ENCODE results near the gene TMTC1.

DNA sequence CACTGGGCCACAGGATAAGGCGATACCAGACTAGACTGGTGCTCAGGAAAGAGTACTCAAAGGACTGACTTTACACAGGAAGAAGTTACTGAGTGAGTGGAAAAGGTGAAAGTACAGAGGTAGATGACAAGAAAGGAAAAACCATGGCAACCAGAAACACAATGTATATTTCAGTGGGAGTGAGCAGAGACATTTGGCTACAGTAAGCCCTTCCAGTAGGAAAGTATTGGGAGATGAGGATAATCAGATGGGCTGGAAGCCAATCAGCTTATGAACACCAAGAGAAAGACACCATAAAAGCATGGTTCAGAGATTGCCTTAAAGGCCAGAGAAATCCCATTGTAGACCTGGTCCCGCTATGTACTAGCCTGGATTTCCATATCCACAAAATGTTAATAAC lies 51.6 kb downstream of the TMTC1 start:
- TF ChIP-seq EZH2 (IDR thresholded peaks at IDR 0.05; ENCODE audit: low read depth): no peak
- TF ChIP-seq, protein P1, sequence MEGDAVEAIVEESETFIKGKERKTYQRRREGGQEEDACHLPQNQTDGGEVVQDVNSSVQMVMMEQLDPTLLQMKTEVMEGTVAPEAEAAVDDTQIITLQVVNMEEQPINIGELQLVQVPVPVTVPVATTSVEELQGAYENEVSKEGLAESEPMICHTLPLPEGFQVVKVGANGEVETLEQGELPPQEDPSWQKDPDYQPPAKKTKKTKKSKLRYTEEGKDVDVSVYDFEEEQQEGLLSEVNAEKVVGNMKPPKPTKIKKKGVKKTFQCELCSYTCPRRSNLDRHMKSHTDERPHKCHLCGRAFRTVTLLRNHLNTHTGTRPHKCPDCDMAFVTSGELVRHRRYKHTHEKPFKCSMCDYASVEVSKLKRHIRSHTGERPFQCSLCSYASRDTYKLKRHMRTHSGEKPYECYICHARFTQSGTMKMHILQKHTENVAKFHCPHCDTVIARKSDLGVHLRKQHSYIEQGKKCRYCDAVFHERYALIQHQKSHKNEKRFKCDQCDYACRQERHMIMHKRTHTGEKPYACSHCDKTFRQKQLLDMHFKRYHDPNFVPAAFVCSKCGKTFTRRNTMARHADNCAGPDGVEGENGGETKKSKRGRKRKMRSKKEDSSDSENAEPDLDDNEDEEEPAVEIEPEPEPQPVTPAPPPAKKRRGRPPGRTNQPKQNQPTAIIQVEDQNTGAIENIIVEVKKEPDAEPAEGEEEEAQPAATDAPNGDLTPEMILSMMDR (conservative IDR thresholded peaks at IDR 0.05): no peak
